Gastrocnemius medialis (tissue), 4 donors: ENCODE data around the gene TBC1D5.

Experiments
- CTCF ChIP-seq, 5 experiments: fragments of 450-650 bp in 3 of 5; fragments of 200-600 bp in 2 of 5; sonication (generic) in 2 of 5; IDR thresholded peaks in 4 of 5; conservative IDR thresholded peaks in 1 of 5; 1 replicate in 4 of 5; 2 replicates in 1 of 5; pipeline ENCODE4 v1.5.1; 2016 to 2019; ENCODE audit warnings: antibody characterized with exemption in 5 of 5, mild to moderate bottlenecking in 3 of 5, moderate library complexity in 3 of 5
- POLR2A ChIP-seq, 2 donors: fragments of 450-650 bp; IDR thresholded peaks; one replicate each; pipeline ENCODE4 v1.6.1; 2017; ENCODE audit warnings: antibody characterized with exemption in 2 of 2, mild to moderate bottlenecking in 2 of 2, moderate library complexity in 2 of 2

DNA sequence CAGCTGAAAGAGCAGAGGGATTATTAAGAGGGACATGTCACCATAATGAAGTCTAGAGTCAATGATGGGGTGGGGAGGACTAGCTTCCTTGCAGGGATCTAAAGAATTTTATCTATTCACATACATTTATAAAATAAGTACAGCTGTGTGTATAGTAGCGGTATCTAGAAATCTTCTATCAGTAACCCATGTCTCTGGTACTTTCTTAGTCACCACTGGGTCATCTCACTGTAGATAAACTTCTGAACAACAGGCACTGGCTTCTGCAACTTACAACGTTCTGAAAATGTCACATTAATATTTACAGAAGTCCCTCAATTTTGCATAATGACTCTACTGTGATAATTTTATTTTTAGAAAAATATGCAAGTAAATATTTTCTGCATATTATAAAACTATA lies 401.7 kb downstream of the TBC1D5 start:
- TF ChIP-seq POLR2A (IDR thresholded peaks at IDR 0.05) (no peak), CTCF (IDR thresholded peaks at IDR 0.05 in 4 of 5, conservative IDR thresholded peaks at IDR 0.05 in 1 of 5) (no peak)
